GM10266 (cell line): Measurements from ENCODE around the gene ARHGEF17.
A peak's percentile ranks its signal among the peaks of the same experiment; 100 is the strongest.

Experiments
- DNase-seq: peaks from one replicate; pipeline ENCODE4 v3.0.0; 2012; ENCODE audit errors: extremely low spot score
- TF ChIP-seq, protein P1 (sequence below): IDR thresholded peaks from 2 replicates; pipeline ENCODE4 v1.5.1; 2012; ENCODE audit warnings: mild to moderate bottlenecking, low read depth; ENCODE audit not compliant: control insufficient read depth, insufficient read depth; ENCODE audit errors: missing control alignments

ARHGEF17 gene

GRCh38 chr11:73321604-73322381 is 13.7 kb downstream of the ARHGEF17 start:
- TF ChIP-seq, protein P1, sequence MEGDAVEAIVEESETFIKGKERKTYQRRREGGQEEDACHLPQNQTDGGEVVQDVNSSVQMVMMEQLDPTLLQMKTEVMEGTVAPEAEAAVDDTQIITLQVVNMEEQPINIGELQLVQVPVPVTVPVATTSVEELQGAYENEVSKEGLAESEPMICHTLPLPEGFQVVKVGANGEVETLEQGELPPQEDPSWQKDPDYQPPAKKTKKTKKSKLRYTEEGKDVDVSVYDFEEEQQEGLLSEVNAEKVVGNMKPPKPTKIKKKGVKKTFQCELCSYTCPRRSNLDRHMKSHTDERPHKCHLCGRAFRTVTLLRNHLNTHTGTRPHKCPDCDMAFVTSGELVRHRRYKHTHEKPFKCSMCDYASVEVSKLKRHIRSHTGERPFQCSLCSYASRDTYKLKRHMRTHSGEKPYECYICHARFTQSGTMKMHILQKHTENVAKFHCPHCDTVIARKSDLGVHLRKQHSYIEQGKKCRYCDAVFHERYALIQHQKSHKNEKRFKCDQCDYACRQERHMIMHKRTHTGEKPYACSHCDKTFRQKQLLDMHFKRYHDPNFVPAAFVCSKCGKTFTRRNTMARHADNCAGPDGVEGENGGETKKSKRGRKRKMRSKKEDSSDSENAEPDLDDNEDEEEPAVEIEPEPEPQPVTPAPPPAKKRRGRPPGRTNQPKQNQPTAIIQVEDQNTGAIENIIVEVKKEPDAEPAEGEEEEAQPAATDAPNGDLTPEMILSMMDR, result no peak

GRCh38 chr11:73322382-73323306 is 14.6 kb downstream of the ARHGEF17 start:
- TF ChIP-seq, protein P1, result no peak
- DNase-seq, result no peak

More at GRCh38 chr11:73321604-73322381, 13.7 kb downstream of the ARHGEF17 start:
- no peak for DNase-seq

- TF ChIP-seq, protein P1, result no peak
- DNase-seq, result no peak
Measured at GRCh38 chr11:73323464-73323863, 15.4 kb downstream of the ARHGEF17 start.

- no peak for DNase-seq
- TF ChIP-seq, protein P1, result no peak
Measured at GRCh38 chr11:73324116-73324515, 16.0 kb downstream of the ARHGEF17 start.

DNA sequence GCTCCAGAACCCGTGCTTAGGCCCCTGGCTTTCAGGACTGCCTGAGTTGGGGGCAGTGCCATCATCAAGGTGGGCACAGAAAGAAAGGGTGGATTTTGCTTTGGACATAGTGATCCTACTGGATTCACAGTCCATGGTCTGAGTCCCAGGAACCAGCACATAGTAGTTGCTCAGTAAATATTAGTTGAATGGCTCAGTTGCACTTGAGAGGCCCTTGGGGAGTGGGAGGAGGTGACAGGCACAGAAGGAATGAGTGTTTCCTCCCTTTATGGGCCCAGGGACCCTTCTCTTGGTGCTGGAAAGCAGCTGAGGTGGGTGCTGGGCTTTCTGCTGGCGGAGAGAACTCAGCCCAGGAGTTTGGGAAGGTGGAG is 16.6 kb downstream of the ARHGEF17 start:
- TF ChIP-seq, protein P1, result no peak
- DNase-seq, result no peak

DNA sequence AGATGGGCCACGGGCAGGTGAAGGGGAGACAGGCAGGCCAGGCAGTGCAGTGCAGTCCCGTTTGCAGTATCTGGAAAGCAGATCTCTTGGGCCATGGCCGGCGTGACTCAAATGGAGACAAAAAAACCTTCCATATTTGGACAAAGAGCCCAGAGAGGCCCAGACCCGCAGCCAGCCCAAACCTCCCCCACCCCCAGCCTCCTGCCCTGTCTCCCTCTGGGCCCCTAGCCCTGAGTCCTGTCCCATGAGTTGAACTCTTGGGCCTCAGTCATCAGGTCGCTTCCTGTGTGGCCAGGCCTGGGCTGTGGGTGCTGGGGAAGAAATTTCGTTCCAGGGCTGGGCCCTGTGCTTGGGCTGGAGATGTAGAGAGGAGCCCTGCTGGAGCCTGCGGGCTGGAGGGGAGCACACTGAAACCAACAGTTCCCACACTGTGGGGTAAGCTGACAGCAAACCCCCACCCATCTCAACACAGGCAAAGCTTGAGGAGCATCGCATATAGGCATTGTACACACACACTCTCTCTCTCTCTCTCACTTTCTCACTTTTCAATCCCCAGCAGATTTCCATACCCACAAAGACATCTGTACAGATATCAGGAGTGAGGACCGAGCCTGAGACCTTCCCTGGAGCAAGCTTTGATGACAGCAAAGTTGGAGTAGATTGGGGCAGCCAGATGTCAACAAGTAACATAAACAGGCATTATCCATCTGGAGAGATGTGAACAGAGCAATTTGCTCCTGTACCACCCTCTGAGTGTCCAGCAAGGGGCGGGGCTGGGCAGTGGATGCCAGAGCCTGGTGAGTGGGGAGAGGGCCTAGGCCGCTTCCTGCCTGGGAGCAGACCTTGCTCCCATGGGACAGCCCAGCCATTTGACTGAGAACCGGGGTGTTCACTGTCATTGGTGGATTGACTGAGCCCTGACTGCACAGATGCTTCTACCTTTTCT is 17.2 kb downstream of the ARHGEF17 start:
- peak; percentile 86 for DNase-seq
- TF ChIP-seq, protein P1, result no peak
